HG03442 (cell line): ENCODE data around the gene PAX5.

Experiments
- ATAC-seq: cut with Tn5 transposase; IDR thresholded peaks from one replicate; pipeline ENCODE4 v1.9.1; 2021; ENCODE audit warnings: mild to moderate bottlenecking, moderate library complexity; ENCODE audit not compliant: unreplicated experiment

PAX5 gene

DNA sequence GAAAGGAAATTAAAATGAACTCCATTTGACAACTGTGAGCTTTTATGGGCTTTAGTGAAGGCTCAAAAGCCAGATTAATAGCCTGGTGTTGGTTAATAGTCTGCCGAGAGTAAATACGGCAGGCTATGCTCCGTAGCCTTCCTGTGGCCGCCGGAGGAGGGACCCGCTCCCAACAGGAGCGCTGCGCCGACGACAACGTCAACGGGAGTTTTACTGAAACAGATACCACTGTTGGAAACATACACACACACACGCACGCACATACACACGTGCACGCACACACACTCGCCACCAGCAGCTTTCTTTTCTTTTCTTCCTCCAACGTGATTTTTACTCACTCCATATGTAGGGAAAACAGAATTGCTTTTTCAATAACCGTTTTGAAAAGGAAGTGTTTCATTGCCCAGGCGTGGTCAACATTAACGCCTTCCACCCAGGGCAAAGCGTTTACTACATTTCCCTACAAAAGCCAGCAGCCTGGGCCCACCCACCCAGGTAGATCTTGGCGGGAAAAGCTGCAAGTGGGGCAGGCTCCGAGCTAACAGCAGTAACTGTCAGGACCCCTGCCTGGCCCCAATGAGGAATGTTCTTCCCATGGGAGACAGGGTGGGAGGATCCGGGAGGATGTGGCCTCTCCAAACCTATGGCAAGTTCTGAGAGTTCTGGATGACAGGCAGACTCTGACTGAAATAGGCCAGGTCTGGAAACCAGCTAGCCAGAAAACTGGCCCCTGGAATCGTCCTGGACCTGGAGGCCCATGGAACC, 72.3 kb downstream of the PAX5 start:
- ATAC-seq: no peak

GRCh38 chr9:36961051-36961450, 73.0 kb downstream of the PAX5 start:
- no peak for ATAC-seq

- ATAC-seq: no peak
Observed at GRCh38 chr9:36960575-36960955, 73.5 kb downstream of the PAX5 start.

GRCh38 chr9:36959681-36960574, 74.1 kb downstream of the PAX5 start:
- ATAC-seq: no peak

DNA sequence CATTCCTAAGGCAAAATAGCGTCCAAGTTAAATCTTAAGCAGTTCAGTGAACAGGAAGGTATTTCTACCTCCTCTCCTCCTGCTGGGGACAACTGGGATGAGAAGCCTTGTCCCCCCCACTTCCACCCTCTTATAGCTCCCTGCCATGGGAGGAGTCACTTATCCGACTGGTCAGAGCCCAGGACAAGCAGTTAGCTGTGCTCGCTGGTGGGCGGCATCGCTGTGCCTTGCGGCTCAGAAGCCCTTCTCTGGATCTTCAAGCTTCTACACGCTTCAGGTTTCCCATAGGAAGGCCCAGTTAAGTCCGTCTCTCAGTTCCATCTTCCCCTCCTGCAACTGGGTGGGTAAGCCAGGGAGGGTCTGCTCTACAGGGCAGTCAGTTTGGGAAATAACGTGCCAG, 77.2 kb downstream of the PAX5 start:
- ATAC-seq: no peak

DNA sequence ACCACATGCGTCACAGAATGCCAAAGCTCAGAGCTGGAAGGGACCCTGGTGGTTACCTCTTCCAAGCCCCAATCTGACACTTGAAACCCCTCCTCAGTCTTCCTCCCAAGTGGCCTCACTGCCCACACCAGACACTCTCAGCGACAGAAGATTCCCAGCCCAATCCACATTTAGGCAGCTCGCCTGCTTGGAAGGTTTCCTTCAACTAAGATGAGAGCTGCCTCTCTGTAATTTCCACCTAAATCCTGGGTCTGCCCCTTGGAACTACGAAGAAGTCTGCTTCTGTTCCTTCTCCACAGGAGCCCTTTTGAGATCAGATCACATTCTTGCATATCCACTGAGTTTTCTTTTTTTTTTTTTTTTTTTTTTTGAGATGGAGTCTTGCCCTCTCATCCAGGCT, 83.7 kb downstream of the PAX5 start:
- no peak for ATAC-seq

- ATAC-seq: no peak
Observed at GRCh38 chr9:36949466-36949865, 84.6 kb downstream of the PAX5 start.

DNA sequence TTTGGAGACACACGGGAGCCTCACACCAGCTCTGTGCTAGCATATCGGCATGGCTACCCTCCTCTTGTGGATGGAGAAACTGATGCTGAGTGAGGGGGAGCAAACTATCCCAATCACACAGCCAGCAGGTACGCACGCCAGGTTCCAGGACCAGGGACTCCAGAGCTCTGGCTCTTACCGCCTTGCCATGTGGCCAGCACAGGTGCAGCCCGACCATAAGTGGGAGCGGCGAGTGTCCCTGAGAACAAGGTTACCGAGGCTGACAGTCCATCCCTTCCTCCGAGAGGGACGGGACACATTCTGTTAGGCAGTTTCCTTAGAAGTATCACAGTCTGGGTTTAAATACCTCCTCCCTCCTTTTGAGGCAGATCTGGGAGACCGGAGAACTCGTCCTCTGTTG, 86.0 kb downstream of the PAX5 start:
- ATAC-seq: no peak

DNA sequence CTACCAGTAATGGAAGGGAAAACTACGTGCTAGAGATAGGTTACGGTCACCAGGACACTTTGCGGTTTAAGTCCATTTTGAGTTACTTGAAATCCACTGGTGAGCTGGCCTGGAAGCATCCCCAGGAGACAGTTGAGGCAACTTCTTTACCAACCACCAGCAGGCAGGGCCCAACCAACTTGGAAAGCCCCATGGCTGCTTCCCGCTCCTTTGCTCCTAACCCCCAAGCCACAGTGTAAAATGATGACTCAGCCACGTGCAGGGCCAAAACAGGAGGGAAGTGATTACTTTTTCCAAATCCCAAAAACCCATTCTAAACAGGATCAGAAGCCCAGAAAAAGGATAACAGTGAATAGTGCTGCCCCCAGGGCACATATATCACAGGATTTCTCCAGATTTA, 87.4 kb downstream of the PAX5 start:
- no peak for ATAC-seq

DNA sequence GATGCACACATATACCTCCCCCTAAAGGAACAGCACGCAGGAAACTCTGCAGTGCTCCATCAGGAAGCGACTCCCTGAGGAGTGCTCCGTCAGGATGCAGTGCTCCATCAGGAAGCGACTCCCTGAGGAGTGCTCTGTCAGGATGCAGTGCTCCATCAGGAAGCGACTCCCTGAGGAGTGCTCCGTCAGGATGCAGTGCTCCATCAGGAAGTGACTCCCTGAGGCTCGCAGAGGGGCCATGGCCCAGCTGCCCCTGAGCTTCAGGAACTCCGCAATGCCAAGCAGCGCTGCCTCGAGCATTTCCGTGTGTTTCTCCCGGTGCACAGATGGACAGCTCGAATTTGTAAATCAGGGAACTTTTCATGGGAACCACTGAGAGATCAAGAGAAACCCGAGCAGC, 88.1 kb downstream of the PAX5 start:
- ATAC-seq: no peak

DNA sequence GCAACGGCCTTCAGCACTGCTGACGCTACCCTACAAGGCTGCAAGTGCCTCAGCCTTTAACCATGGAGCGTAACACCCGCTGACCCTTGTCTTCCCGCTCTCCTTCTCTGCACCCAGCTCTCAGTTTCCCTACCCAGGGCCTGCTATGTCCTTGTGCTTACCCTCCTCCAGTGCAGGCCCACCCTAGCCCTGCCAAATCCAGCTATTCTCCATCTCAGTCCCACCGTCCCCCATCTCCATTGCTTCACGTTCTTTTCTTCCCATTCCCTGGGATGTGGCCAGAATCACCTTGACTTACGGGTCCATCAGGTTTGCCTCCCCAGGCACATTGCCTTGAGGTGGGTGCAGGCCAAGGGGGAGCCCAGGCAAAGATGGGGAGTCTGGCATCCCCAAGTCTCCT, 91.2 kb downstream of the PAX5 start:
- no peak for ATAC-seq

DNA sequence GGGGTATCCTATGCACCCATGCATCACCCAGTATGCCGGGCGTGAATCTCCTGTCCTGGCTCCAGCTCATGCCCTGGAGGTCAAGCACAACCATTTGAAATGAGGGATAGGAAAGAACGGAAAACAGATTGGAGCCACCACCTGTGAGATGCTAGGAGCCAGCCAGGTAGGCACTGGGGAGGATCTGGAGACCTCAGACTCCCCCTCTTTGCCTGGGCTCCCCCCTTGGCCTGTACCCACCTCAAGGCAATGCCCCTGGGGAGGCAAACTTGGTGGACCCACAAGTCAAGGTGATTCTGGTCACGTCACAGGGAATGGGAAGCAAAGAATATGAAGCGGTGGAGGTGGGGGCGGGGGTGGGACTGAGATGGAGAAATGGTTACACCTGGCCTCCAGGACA, 92.6 kb downstream of the PAX5 start:
- no peak for ATAC-seq

GRCh38 chr9:36940881-36941280, 93.2 kb downstream of the PAX5 start:
- ATAC-seq: no peak

DNA sequence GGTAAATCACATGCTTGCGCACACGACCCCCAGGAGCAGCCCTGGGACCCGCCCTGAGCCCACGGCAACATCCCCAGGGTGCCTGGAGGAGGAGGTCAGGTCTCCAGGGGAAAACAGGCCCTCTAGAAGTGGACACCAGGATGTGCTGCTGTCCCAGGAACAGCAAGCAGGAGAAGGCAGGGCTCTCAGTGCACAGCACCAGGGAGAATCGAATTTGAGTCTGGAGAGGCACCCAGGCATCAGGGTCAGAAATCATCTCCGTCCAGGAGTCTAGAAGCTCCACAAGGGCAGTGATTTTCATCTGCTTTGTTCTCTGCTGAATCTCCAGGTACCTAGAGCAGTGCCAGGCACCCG, 93.6 kb downstream of the PAX5 start:
- no peak for ATAC-seq

GRCh38 chr9:36939655-36940499, 94.2 kb downstream of the PAX5 start:
- no peak for ATAC-seq

- no peak for ATAC-seq
Observed at GRCh38 chr9:36939214-36939613, 94.9 kb downstream of the PAX5 start.

- no peak for ATAC-seq
Observed at GRCh38 chr9:36938617-36939016, 95.5 kb downstream of the PAX5 start.

GRCh38 chr9:36937951-36938350, 96.1 kb downstream of the PAX5 start:
- no peak for ATAC-seq

DNA sequence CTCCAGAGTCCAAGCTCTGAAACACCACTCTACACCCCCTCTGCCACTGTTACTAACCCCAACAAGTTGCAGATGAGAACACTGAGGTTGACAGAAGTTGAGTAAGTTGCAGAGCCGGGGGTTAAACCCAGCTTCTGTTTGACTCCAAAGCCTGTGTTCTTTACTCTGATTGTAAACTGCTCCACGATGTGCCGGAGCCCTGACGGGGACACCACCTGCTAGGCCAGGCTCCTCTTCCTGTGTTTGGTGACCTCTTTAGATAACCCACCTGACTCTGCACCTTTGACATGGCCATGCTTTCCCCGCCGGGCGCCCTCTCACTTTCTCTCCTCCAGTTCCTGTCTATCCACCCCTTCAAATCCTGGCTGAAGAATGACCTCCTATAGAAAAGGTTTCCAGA, 96.7 kb downstream of the PAX5 start:
- ATAC-seq: no peak

DNA sequence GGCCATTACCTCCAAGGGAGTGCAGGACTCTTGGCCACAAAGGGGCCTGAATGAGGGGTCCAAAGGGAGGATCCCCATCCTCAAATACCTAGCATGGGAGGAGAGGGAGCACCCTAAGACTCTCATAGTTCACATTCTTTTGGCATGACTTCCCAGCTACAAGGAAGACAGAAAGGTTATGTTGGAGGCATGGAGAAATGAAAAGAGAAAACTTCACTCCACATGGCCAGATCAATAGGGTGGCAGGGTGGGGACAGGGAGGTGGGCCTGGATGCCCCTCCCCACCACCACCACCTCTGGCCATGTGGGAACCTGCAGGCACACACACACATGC, 97.6 kb downstream of the PAX5 start:
- ATAC-seq: no peak

DNA sequence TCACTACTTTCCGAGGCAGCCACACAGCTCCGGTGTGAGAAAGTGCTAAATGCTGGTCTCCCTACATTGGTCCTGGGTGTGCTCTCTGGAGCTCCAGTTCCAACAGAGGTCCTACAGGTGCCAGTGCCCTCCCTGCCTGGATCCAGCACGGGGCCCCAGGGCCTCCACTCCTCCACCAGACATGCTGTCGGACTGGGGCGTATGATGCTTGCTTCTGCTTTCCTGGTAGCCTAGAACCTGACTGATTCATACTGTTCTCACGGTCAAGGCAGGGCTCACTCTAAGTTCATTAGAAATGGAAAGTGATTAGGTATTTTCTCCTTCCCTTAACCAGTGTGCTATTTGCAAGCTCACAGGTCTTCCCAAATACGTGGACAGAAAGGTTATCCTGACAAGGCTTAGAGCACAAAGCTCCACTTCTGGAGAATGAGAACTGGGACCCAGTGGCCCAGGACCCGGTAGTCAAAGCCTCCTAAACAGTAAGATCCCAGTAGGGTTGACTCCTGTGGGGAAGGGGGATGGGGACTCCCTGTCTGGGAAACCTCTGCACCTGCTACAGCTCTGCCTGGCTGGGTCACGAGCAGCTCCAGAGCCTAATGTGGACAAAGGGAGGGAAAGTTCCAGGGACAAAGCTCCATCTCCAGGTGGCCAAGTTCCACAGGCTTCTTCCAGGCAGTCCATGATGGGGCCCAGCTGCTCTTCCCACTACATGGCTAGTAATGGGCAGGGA, 98.1 kb downstream of the PAX5 start:
- peak; percentile 63 for ATAC-seq
